HG02943 (cell line): ENCODE results near the gene GRID2.

Source experiments
- ATAC-seq: cut with Tn5 transposase; IDR thresholded peaks from one replicate; pipeline ENCODE4 v1.9.1; 2021; ENCODE audit warnings: mild to moderate bottlenecking, low read depth, moderate library complexity; ENCODE audit not compliant: unreplicated experiment

The GRID2 gene

DNA sequence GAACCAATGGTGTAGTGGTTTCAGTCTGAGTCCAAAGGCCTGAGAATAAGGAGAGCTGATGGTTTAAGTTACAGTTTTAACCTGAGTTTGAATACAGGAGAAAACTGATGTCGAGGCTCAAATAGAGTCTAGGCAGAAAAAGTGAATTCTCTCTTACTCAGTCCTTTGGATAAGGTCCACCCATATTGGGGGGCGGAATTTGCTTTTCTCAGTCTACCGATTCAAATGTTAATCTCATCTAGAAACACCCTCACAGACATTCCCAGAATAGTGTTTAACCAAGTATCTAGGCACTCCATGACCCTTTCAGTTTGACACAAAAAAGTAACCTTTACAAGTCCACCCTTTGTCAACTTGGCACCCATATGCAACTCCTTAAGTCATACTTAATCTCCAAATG, 216.0 kb downstream of the GRID2 start:
- no peak for ATAC-seq

DNA sequence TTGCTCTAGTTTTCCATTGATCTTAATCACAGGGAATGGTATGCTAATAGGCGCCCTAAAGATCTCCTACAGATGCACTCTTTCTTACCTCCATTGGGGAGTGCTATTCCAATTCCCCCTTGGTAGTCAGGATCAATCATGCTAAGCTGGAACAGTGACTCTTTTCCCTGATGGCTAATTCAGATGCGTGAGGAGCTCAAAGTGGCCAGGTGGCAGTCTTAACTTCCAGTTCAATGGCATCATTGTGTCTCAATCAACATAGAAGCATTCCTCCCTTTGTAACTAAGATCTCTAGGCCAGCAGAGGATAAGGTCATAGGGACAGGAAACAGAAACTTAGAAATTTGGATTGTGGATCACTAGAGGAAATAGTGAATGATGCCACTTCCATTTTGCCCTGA, 216.8 kb downstream of the GRID2 start:
- ATAC-seq: no peak

DNA sequence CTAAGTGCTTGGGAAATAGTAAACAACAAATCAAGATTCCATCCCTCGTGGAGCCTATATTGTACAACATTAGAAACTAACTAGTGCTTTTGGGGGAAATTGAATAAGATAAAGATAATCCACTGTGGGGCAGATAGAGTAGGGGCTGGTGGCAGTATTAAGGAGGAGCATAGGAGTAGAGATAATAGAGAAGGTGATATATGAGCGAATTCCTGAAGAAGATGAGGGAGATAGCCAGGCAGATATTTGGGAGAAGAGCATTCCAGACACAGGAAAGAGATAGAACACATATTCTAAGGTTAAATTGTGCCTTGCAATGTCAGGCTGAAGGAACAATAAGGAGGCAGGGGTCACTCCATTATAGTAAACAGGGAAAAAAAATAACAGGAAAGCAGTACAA, 218.2 kb downstream of the GRID2 start:
- no peak for ATAC-seq

DNA sequence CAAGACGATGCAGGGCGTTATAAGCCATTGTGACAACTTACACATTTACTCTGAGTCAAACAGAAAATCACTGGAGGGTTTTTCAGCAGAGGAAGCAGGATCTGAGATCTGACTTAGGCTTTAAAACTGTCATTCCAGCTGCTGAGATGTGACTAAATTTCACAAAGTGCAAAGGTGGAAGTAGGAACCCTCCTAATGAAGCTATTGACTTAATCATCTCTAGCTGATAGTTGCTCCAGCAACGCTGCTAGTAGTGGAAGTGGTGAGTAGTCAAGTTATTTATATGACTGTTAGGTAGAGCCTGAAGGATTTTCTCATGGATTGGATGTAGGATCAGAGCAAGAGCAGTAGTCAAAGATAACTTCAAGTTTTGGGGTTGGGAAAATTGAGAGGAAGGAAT, 218.6 kb downstream of the GRID2 start:
- ATAC-seq: no peak

DNA sequence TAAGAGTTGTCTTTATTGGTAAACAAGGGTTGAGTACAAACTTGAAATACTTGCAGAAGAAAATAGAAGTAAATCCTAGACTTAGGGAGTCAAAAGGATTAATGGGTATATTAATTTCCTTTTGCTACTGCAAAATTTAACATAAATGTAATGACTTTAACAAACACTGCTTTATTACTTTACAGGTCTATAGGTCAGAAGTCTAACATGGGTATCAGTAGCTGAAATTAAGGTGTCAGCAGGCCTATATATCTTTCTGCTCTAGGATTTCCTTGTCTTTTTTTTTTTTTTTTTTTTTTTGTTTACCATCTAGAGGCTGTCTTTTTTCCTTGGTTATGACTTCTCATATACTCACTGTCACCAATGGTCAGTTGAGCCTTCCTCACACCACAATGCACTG, 220.4 kb downstream of the GRID2 start:
- no peak for ATAC-seq

DNA sequence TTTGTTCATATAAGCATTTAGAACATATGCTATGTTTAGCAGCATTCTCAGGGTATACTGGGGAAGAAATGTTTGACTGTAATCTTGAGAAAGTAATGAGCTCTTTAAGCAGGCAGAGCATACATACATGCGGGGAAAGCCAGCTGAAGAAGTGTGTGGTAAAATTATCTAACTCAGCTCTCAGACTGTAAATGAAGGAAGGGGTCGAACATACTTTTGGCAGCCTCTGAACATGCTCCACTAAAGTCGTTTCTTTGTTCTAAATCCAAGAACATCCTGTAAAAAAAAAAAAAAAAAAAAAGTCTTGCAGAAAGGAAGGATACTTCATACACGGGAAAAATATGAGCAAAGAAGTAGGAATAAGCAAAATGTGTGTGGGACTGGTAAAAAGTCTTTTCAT, 224.8 kb downstream of the GRID2 start:
- ATAC-seq: no peak

DNA sequence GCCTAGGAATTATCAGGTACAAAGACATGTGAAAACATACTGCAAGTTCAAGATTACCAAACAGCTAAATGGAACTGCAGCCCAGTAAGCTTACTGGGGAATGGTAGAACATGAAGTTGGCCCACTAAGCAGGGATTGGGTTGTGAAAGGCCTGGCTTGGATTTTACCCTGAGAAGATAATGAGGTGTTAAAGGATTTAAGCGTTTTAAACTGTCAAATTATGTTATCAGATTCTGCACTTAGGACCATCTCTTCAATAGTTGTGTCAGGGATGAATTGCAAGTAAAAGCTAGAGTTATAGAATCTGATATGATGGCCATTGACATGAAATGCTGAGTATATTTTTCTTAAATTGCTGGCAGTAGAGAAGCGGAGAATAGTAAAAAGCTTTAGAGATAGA, 225.7 kb downstream of the GRID2 start:
- no peak for ATAC-seq

DNA sequence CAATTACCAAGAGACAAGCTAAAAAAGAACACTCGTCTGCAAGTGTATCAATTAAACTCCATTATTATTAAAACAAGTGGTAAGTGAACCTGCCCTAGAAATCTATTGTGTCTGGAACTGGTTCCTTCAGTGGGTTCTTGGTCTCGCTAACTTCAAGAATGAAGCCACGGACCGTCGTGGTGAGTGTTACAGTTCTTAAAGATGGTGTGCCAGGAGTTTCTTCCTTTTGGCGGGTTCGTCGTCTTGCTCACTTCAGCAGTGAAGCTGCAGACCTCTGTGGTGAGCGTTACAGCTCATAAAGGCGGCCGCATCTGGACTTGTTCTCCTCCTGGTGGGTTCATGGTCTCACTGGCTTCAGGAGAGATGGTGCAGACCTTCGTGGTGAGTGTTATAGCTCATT, 231.8 kb downstream of the GRID2 start:
- ATAC-seq: no peak

DNA sequence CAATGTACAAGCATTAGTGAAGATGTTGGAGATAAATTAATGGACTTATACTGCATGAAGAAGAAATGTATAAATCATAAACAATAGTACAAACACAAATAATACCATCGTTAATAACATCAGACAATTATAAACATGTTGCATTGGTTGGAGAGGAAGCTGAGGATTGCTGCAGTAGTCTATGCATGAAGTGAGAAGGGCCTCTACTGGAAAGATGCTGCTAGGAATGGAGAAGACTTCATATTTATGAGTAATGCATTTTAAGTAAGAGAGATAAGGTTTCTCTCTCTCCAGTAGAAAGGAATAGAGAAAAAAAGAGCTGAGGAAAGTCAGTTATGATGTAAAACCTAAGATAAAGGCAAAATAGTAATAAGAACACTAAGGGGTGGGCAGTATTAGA, 247.8 kb downstream of the GRID2 start:
- ATAC-seq: no peak

DNA sequence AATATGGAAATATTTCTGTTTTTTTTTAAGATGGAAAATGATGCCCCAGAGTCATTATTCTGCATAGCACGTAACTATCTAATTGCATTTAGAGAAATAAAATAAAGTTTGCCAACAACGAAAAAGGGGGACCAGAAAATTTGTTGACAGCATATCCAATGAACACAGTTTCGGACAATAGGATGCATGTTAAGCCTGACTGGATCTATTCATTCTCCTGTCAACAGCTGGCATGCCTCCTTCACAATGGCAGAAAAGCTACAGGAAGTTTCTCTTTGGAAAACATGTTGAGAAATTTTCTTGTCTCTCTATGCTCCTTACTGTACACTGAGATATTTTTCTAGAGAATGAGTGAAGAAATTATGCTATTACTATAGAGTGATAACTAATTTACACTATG, 262.5 kb downstream of the GRID2 start:
- no peak for ATAC-seq

DNA sequence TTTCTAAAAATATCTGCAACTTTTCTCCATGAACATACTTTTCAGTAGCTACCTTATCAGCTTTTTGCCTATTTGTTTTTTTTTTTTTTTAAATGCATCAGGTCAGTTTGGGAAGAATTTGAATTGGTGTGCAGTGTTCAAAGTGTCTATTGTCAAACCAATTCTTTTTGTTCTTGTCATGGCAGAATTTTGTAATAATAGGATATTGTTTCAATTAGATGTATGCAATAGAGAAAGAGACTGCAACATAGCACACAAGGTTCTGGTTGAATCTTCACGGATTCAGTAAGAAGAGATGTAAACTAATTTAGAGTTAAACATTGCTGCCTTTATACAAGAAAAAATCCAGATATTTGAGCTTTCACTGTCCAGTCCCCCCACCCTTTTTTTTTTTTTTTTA, 277.1 kb downstream of the GRID2 start:
- ATAC-seq: no peak

DNA sequence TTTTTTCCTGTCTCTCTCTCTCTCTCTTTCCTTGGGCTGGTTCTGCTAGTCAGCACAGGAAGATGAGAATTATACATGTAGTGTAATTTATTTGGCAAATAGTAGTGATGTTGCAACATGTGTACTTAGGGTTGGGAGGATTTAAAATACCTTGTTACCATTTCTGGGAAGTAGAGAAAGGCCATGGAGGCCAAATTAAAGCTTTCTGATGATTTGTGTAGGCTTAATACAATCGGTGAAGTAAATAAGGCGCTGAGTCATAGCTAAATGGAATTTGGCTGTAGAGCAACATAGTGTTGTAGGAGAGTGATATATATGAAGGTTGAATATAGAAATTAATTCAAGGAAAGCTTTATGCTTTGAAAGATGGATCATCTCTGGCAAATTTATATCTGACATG, 295.3 kb downstream of the GRID2 start:
- no peak for ATAC-seq

DNA sequence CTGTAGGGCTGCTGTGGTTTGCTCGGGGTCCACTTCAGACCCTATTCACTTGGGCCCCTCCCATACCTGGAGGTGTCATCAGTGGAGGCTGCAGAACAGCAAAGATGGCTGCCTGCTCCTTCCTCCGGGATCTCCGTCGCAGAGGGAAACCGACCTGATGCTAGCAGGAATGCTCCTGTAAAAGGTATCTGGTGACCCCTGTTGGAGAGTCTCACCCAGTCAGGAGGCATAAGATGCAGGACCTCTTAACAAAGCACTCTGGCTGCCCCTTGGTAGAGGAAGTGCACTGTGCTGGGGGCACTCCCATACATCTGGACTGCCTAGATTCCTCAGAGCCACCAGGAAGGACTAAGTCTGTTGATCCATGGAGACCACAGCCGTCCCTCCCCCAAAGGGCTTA, 296.9 kb downstream of the GRID2 start:
- no peak for ATAC-seq

DNA sequence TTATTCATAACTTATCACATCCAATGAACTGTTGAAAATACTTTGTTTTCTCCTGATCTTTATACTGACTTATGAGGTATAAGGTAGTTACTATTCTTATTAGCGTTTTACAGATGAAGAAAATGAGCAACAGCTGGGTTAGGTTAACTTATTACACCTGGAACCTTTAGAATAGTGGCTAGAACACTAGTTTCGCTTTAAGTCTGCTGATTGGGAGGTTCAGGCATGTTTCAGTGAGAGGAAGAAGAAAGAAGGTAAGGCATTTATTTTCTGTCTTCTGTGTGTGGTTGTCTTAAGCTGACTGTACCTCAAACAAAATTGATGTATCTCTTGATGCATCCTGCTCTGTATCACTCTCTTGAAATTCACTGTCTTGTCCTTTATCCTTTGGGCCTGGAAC, 302.5 kb downstream of the GRID2 start:
- no peak for ATAC-seq

DNA sequence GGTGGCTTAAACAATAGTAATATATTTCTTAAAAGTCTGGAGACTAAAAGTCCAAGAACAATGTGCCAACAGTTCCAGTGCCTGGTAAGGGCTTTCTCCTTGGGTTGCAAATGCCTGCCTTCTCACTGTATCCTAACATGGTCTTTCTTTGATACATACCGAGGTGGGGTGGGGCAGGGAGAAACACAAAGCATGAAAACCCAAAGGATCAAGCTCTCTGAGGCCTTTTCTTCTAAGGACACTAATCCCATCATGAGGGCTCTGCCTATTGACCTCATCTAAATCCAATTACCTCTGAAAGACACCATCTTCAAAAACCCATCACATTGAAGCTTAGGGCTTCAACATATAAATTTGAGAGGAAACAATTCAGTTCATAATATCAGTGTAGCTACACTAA, 311.3 kb downstream of the GRID2 start:
- ATAC-seq: no peak

DNA sequence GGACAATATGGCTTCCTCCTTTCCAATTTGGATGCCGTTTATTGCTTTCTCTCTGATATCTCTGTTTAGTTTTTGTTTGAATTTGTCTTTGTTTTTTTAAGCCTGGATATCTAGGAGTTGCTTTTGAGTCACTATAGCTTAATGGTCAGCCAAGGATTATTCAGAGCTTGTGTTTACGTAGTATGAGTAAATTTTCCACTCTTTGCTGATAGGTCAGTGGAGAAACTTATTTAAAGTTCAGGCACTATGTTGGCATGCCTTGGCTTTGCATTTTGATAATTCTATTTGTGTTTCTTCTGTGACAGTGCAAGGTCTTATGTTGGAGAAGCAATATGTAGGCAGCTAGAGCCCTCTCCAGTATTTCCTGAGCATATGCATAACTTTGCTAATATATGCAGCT, 315.2 kb downstream of the GRID2 start:
- no peak for ATAC-seq

DNA sequence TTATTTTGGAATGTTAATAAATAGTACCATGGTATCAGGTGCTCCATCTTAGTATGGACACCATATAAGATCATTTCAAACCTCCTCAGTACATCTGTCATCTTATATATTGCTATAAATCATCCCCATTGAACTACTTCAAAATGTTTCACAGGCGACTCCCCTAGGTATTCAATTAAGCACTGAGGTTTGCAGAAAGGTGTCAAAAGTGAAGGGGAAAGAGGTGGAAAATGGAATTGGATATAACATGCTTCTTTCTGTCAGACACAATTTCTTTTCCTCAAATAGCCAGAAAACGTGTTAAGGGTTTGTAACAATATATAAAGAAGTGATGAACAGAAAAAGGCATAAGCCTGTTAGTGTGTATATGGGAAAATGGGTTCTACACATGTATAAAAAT, 325.5 kb downstream of the GRID2 start:
- no peak for ATAC-seq

DNA sequence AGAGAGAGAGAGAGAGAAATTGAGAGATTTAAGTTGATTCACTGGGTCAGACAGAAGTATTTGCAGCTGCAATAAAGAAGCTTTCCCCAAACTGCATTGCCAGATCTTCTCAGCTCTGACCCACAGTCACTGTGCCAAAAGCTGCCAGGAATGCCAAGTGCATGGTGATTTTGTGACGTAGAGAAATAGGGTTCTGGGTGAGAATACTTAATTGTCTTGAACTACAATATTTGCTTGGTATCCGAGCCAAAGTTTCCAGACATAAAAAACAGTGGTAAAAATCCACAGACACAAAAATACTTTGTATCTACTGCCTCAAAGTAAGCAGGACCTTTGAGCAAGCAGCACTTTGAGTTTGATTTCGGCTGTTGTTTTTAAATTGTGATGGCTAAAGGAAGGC, 331.1 kb downstream of the GRID2 start:
- no peak for ATAC-seq

DNA sequence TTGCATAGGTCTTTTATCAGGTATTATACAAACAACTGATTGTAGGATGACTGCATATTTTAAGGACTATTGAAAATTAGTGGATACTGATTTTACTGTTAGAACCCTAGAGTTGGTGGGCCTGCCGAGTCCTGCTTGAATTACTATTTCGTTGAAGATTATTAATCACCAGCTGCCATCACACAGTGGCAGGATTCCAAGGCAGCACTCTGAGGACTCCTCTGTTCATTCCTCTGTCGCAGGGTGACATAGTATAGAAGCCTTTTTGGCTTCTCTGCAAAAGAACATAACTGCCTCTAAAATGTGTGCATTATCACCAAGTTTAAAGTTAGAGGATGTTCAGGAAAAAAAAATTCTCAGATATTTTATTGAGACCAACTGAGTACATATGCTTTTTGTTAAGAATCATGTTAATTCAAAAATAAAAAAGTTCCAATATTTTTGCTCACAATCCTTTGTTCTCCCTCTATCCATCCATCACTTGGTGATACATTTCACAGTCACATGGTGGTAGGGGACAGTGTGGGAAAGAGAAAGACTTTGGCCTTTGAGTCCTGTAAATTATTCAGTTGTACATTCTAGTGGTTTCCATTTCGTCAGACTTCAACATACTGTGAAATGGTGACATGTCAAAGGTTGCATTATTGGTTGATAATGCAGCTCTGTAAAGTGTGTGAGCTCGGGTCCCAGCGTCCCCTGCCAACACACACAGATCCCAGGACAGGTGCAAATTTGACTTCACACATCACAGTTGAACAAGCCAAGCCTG, 332.5 kb downstream of the GRID2 start:
- ATAC-seq: no peak

DNA sequence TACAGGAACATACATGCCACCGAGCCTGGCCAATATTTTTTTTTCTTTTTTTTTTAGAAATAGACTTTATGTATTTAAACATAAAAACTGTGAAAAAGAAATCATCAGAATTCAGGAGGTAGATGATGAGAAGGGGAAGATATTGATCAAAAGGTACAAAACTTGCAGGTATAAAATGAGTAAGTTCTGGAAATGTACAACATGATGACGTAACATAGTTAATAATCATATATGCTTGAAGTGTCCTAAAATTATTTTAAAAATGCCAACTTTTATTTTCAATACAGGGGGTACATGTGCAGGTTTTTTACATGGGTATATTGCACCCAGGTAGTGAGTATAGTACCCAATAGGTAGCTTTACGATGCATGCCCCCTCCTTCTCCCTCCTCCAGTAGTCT, 337.6 kb downstream of the GRID2 start:
- ATAC-seq: no peak

DNA sequence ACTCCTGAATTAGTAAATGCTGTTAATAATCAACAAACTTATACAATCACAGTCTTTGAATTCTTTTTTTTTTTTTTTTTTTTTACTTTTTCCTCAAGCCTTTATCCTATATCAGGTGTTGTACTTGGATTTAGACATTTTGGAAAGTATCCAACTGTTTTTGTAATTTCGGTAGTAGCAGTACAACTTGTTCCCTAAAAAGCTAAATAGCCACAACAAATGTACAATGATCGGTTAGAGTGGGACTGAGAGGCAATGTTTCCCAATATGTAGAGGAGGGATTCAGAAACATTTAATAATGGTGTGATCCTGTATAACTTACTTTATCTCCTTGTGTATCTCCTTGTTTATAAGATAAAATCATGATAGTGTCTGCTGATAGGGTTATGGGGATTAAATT, 343.1 kb downstream of the GRID2 start:
- no peak for ATAC-seq

DNA sequence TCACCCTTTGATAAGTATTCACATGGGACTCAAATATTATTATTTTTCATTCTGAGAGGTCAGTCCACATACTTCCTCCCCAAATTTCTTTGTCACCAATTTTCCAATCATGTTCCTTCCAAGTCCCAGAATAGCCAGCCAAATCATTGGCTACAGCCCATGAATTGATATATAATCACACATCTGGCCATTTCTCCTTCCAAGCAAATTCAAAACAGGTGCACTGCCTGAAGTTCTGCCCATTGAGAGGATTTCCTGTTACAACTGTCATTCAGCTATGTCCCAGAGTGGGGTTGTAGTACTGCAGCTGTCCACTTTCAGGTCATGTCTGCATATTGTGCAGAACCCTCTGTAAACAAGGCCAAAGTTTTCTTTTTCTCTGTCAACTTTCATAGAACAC, 347.8 kb downstream of the GRID2 start:
- no peak for ATAC-seq

DNA sequence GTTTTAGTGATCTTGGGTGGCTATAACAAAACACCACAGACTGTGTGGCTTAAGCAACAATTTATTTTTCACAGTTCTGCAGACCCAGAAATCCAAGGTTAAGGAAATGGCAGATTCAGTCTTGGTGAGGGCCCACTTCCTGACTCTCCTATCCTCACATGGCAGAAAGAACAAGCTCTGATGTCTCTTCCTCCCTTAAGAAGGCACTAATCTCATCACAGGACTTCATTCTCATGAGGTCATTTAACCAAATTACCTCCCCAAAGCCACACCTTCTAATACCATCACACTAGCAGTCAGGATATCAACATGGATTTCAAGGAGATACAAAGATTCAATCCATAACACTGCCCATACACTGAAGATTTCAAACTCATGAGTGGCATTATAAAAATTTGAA, 350.3 kb downstream of the GRID2 start:
- no peak for ATAC-seq
